ENCODE measurements around the gene DNM1. TPM values are rescaled to one million over a fixed set of nuclear protein-coding genes. Genes with fewer than 3 reads are reported as not detected.

Gene DNM1
- total RNA-seq, 1 experiment from 2014 or later, result 6.1 TPM

GRCh38 chr9:128202648-128203023 is 543 bp upstream of the DNM1 start:
- in situ Hi-C loops (cut with HindIII; ENCODE audit: low sequenced_read_pairs), result no loop called here
- no peak for DNase-seq (ENCODE audit: low spot score)

GRCh38 chr9:128203707-128204551 is 750 bp downstream of the DNM1 start:
- DNase-seq (ENCODE audit: low spot score), result peak; percentile 72
- in situ Hi-C loops (cut with HindIII; ENCODE audit: low sequenced_read_pairs), result no loop called here

GRCh38 chr9:128204858-128205257 is 1.7 kb downstream of the DNM1 start:
- in situ Hi-C loops (cut with HindIII; ENCODE audit: low sequenced_read_pairs), result no loop called here

GRCh38 chr9:128205296-128205944 is 2.2 kb downstream of the DNM1 start:
- peak; percentile 29 for DNase-seq (ENCODE audit: low spot score)
- in situ Hi-C loops (cut with HindIII; ENCODE audit: low sequenced_read_pairs), result no loop called here

More at GRCh38 chr9:128204858-128205257, 1.7 kb downstream of the DNM1 start:
- peak; percentile 61 for DNase-seq (ENCODE audit: low spot score)

GRCh38 chr9:128206484-128206883 is 3.3 kb downstream of the DNM1 start:
- DNase-seq (ENCODE audit: low spot score), result peak; percentile 17
- in situ Hi-C loops (cut with HindIII; ENCODE audit: low sequenced_read_pairs), result no loop called here

GRCh38 chr9:128206916-128207910 is 4.0 kb downstream of the DNM1 start:
- in situ Hi-C loops (cut with HindIII; ENCODE audit: low sequenced_read_pairs), result no loop called here
- peak; percentile 35 for DNase-seq (ENCODE audit: low spot score)

- DNase-seq (ENCODE audit: low spot score), result peak; percentile 13
- in situ Hi-C loops (cut with HindIII; ENCODE audit: low sequenced_read_pairs), result no loop called here
Observed at GRCh38 chr9:128208386-128208785, 5.2 kb downstream of the DNM1 start.

- in situ Hi-C loops (cut with HindIII; ENCODE audit: low sequenced_read_pairs), result no loop called here
- peak; percentile 49 for DNase-seq (ENCODE audit: low spot score)
Observed at GRCh38 chr9:128208946-128209669, 5.9 kb downstream of the DNM1 start.

GRCh38 chr9:128211186-128211980 is 8.2 kb downstream of the DNM1 start:
- in situ Hi-C loops (cut with HindIII; ENCODE audit: low sequenced_read_pairs), result no loop called here
- DNase-seq (ENCODE audit: low spot score), result peak; percentile 19

GRCh38 chr9:128211981-128212281 is 8.8 kb downstream of the DNM1 start:
- no peak for DNase-seq (ENCODE audit: low spot score)
- in situ Hi-C loops (cut with HindIII; ENCODE audit: low sequenced_read_pairs), result no loop called here

- DNase-seq (ENCODE audit: low spot score), result peak; percentile 44
Observed at GRCh38 chr9:128213746-128214497, 10.7 kb downstream of the DNM1 start.

GRCh38 chr9:128214571-128215490 is 11.7 kb downstream of the DNM1 start:
- peak; percentile 85 for DNase-seq (ENCODE audit: low spot score)
- in situ Hi-C loops (cut with HindIII; ENCODE audit: low sequenced_read_pairs), result no loop called here

More at GRCh38 chr9:128213746-128214497, 10.7 kb downstream of the DNM1 start:
- in situ Hi-C loops (cut with HindIII; ENCODE audit: low sequenced_read_pairs), result no loop called here

- in situ Hi-C loops (cut with HindIII; ENCODE audit: low sequenced_read_pairs), result no loop called here
- peak; percentile 20 for DNase-seq (ENCODE audit: low spot score)
Observed at GRCh38 chr9:128215491-128216409, 12.6 kb downstream of the DNM1 start.

- DNase-seq (ENCODE audit: low spot score), result peak; percentile 13
- in situ Hi-C loops (cut with HindIII; ENCODE audit: low sequenced_read_pairs), result no loop called here
Observed at GRCh38 chr9:128216781-128217553, 13.8 kb downstream of the DNM1 start.

GRCh38 chr9:128218172-128218517 is 15.0 kb downstream of the DNM1 start:
- in situ Hi-C loops (cut with HindIII; ENCODE audit: low sequenced_read_pairs), result no loop called here
- DNase-seq (ENCODE audit: low spot score), result no peak

All from G401 (cell line).